Lower leg skin (tissue), 3 donors: ENCODE data around the gene MXD1.

Experiments
- POLR2A ChIP-seq, 2 donors: fragments of 450-650 bp; IDR thresholded peaks; one replicate each; pipeline ENCODE4 v1.6.1; 2016 to 2017; ENCODE audit warnings: antibody characterized with exemption in 2 of 2, mild to moderate bottlenecking in 1 of 2, moderate library complexity in 1 of 2
- TF ChIP-seq, protein P1 (sequence below), 3 donors: fragments of 450-650 bp; IDR thresholded peaks; one replicate each; pipeline ENCODE4 v1.5.1; 2016; ENCODE audit warnings: antibody characterized with exemption in 3 of 3, mild to moderate bottlenecking in 3 of 3, moderate library complexity in 2 of 3

DNA sequence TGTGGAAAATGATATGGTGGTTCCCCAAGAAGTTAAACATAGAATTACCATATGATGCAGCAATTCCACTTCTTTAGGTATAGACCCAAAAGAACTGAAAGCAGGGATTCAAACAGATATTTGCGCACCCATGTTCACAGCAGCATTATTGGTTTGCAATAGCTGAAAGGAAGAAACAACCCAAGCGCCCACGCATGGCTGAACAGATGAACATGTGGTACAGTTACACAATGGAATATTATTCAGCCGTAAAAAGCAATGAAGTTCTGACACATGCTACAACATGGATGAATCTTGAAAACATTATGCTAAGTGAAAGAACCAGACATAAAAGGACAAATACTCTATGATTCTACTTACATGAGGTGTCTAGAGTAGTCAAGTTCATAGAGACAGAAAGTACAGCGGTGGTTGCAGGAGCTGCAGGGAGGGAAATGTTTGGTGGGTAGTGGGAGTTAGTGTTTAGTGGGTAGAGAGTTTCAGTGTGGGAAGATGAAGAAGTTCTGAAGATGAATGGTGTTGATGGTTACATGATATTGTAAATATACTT is 73.3 kb downstream of the MXD1 start:
- TF ChIP-seq POLR2A (IDR thresholded peaks at IDR 0.05), result no peak
- TF ChIP-seq, protein P1, sequence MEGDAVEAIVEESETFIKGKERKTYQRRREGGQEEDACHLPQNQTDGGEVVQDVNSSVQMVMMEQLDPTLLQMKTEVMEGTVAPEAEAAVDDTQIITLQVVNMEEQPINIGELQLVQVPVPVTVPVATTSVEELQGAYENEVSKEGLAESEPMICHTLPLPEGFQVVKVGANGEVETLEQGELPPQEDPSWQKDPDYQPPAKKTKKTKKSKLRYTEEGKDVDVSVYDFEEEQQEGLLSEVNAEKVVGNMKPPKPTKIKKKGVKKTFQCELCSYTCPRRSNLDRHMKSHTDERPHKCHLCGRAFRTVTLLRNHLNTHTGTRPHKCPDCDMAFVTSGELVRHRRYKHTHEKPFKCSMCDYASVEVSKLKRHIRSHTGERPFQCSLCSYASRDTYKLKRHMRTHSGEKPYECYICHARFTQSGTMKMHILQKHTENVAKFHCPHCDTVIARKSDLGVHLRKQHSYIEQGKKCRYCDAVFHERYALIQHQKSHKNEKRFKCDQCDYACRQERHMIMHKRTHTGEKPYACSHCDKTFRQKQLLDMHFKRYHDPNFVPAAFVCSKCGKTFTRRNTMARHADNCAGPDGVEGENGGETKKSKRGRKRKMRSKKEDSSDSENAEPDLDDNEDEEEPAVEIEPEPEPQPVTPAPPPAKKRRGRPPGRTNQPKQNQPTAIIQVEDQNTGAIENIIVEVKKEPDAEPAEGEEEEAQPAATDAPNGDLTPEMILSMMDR (IDR thresholded peaks at IDR 0.05), result no peak
